GM19239 (cell line): ENCODE results near the gene ROBO2.

Source experiments
- DNase-seq: peaks from one replicate; pipeline ENCODE4 v3.0.0; 2011; ENCODE audit warnings: low spot score; ENCODE audit not compliant: insufficient read length
- FAIRE-seq: peaks from 2 replicates; lab custom pipeline; 2011; peaks lifted over from hg19 to GRCh38; lab: Jason Lieb, UNC

ROBO2 gene, protein sequence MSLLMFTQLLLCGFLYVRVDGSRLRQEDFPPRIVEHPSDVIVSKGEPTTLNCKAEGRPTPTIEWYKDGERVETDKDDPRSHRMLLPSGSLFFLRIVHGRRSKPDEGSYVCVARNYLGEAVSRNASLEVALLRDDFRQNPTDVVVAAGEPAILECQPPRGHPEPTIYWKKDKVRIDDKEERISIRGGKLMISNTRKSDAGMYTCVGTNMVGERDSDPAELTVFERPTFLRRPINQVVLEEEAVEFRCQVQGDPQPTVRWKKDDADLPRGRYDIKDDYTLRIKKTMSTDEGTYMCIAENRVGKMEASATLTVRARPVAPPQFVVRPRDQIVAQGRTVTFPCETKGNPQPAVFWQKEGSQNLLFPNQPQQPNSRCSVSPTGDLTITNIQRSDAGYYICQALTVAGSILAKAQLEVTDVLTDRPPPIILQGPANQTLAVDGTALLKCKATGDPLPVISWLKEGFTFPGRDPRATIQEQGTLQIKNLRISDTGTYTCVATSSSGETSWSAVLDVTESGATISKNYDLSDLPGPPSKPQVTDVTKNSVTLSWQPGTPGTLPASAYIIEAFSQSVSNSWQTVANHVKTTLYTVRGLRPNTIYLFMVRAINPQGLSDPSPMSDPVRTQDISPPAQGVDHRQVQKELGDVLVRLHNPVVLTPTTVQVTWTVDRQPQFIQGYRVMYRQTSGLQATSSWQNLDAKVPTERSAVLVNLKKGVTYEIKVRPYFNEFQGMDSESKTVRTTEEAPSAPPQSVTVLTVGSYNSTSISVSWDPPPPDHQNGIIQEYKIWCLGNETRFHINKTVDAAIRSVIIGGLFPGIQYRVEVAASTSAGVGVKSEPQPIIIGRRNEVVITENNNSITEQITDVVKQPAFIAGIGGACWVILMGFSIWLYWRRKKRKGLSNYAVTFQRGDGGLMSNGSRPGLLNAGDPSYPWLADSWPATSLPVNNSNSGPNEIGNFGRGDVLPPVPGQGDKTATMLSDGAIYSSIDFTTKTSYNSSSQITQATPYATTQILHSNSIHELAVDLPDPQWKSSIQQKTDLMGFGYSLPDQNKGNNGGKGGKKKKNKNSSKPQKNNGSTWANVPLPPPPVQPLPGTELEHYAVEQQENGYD (N-terminal part only)

GRCh38 chr3:77039606-77040171, at the start of gene ROBO2:
Gene ROBO2, plus strand, starts transcription at chr3:77040099. Its CDS starts 687 bp downstream, at chr3:77040786.
- DNase-seq (no peak), FAIRE-seq (no peak)

DNA sequence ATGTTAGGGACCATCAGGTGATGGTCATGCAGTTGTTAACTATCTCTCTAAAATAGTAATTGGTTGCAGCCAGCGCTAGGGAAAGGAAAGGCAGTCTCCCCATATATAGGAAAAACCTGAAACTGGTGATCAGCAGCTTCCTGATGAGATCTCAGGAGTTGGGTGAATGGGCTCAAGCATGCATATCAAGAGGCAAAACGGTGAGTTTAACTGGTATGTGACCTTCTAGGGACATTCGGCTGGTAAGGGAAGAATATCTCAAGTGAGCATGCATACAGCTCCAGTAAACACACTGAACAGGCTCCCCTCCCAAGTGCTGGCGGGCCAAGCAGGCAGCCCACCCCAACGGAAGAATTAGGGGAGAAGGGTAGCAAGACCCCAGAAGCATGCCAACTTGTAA, 49.3 kb upstream of the ROBO2 start:
- FAIRE-seq = no peak
- no peak for DNase-seq

DNA sequence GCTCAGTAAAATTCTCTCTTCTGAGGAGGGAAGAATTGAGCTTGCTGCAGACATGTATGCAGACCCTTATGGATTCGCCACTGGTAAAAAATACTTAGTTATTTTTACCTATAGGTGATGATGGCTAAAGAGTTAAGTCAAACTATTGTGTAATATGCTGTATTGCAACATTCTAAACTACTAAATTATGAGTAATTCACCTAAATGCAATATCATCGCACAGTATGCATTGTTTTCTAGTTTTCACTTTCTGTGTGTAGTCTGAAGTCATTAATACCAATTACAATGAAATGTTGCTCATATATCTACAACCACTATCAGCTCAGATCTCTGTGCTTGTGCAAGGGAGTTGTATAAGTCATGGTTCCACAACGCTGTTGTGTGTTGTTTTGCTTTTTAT, 48.7 kb upstream of the ROBO2 start:
- no peak for FAIRE-seq
- no peak for DNase-seq

DNA sequence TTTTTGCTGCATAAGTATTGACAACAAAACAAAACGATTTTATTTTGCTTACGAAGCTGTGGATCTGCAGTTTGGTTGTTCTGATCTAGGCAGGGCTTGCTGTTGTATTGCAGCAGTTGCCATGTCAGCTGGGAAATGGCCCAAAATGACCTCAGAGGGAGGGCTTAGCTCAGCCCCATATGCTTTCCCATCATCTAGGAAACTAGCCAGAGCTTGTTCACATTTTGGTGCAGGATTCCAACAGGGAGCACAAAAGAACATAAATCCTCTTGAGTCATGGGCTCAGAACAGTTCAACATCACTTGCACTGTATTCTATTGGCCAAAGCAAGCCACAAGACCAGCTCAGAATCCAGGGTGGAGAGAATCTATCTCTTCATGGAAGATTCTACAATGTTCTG, 42.2 kb upstream of the ROBO2 start:
- FAIRE-seq (no peak), DNase-seq (no peak)

DNA sequence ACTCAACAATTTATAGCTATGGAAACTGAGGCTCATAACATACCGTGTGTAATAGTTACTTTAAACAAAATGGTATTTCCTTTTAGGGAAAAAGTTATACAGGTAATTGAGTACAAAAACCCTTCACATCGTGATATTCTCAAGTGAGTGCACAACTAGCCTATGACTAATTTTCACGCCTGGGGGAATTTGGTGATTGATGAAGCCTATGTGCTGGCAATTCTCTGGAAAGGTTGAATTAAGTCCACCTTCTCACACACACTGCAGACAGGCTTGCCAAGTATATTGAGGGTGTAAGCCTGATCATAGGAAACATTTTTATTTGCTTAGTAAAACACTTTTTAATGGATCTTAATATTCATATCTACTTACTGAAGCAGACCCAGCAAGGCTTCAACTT, 41.3 kb upstream of the ROBO2 start:
- DNase-seq (no peak), FAIRE-seq (no peak)

- DNase-seq (no peak), FAIRE-seq (no peak)
Observed at GRCh38 chr3:77001062-77001701, 38.7 kb upstream of the ROBO2 start.

- DNase-seq (no peak), FAIRE-seq (no peak)
Observed at GRCh38 chr3:77014226-77014625, 25.7 kb upstream of the ROBO2 start.

DNA sequence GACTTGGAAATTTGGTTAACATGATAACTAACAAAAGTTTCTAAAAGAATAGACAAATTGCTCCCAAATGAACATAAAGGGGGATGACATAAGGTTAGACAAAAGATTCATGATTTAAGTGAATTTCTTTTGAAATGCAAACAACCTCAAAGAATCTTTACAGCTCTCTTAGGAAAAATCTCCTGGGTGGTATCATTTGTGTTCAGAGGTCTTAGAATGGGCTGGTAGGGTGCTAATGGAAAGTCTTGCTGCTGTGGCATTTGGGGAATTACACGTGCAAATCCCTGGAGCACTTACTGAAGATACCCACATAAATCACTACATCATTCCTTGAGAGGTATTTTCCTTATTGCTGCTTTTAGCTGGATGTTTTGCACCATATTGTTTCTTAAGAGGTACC, 14.4 kb upstream of the ROBO2 start:
- no peak for DNase-seq
- FAIRE-seq = no peak

DNA sequence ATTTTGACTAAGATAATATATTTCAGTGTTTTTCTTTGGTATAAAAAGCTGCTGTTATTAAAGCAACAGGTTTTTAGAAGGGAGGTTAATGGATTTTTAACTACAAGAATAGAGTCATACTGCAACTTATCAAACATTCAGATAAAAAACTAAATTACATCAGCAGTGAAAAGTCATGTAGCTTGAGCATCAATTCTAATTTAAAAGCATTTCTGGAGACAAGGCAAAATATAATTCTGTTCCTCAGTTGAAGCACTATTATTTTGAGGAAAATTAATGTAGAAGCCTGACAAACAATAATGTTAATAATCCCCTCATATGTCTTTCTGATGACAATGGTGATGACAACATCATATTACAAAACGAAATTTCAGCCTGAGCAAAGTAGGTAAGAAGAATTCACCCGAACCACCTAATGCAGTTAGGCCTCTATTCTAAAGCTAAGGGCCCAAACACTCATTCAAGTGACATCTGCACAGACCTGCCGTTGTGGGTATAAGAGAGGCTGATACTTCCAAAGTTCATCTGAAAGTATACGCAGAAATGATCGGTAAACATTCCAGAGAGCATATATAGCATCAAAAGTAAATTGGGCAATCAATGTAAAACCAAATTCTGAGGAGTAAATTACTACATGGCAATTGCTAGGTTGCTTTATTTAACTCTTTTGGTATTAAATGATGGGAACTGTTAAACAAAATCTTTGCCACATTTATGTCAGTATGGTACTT, 12.8 kb upstream of the ROBO2 start:
- FAIRE-seq (no peak), DNase-seq (no peak)

DNA sequence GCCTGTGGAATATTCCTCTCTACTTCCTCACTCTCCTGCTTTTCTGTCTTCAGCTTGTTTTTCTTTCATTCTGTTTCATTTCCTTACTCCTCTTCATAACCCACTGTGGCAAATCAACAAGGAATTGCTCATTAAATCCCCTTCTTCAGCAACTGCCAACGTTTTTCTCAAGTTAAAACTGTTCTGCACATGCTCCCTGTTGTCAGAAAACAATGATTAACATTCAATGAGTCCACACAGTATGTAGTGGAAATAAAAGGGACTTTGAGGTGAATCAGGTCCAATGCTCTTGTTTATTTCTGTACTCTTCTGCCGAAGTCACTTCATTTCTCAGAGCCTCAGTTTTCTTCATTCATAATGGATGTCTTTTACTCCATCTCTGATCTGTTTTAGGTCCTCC, 11.9 kb upstream of the ROBO2 start:
- DNase-seq (no peak), FAIRE-seq (no peak)

DNA sequence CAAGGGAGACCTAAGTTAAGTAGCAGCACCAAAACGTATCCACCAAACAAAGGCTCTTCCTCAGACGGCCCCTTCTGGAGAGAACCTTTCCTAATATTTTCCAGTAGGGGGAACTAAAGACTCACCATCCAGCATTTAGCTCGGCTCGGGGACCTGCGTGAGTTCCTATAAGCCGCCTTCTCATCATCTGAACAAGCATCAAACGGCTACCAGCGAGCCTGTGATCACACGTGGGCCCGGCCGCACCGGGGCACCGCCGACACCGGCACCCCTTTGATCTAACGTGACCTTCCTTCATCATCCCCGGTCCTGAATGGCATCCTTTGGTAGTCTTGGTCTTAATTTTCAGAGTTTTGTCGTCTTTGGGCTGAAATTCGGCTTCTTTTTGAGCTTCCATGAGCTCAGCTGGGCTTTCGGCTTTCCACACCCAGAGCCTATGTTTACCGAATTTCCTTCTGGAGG, 1.4 kb upstream of the ROBO2 start:
- FAIRE-seq (no peak), DNase-seq (peak; percentile 2)

DNA sequence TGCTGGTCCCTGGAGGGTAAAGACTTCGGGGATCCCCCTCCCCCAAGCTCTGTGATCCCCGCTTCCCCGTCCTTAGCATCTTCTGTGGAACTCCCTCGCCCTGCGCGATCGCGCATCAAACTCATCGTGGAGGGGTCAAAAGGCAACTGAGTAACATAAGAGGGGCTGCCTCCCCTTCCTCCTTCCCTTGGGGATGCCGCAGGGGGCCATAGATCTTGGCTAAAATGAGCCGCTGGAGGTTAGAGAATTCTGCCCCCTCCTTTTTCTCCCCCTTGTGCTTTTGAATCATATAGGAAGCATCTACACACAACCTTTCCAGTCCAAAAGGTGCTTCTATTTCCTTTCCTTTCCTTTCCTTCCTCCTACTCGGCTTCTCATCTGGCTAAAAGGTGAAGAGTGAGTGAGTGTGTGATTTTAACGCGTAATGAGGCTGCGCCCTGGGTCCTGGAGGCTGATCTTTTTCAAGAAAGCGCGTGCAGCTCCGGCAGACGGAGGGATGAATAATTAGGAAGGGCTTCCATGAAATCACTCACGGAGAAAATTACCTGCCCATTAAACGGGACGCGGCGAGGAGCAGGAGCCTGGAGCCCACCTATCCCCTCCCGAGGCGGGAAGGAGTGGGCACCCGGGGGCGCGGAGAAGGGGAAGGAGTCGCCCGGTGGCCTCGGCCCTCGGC, 831 bp upstream of the ROBO2 start:
- no peak for FAIRE-seq
- DNase-seq = no peak

- DNase-seq = no peak
- no peak for FAIRE-seq
Observed at GRCh38 chr3:77040216-77040615, 317 bp downstream of the ROBO2 start.

DNA sequence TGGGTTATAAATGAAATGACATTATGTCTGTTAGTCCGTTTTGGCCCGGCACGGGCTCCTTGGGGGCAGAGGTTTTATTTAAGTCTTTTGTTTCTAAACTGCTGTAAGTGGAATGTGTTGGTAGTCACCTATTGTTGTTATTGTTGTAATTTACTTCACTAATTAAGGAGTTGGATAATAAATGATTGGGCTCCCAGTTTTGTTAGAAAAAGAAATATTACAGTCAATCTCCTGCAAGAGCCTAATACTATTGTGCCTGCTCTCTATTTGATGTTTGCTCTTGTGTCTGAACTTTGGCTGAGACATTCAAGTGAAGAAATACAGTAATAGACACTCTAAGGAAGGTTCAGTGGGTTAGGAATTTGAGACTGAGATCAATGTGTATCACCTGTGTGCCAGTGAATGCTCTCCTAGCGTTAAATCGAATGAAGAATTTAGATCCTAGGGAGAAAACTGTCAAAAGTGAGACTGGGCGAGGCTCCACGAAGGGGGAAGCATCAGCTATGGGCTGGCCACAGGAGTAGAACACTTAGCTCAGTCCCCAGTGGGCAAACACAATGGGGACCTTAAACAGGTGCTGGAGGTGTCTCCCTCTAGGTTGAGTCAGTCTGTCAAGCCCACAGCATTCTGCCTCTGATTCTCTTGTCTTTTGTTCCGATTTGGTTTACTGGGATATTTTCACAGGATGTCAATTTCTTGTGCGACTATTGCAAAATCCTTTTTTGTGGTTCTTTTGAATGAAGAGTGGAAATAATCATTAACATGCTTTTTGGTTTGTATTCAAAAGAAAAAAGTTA, 1.2 kb downstream of the ROBO2 start:
- FAIRE-seq = no peak
- DNase-seq = no peak

DNA sequence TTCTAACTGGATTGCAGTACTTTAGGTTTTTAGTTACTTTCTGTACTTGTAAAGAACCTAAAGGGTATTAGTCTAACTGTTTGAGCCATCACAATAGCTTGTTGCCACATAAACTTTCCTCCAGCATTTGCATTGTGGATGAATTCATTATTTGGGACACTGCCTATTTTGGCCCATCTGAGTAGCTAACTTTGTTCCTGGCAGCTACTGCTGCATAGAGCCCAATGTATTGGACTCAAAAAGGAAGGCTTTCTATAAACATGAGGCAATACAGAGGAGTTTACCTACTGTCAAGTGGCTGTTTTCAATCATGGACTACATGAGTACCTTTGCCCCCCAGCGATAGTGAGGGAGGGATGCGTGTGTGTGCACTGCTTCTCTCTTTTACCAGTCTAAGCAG, 1.9 kb downstream of the ROBO2 start:
- DNase-seq = no peak
- no peak for FAIRE-seq

GRCh38 chr3:77042343-77042742, 2.4 kb downstream of the ROBO2 start:
- FAIRE-seq = no peak

GRCh38 chr3:77042882-77043281, 3.0 kb downstream of the ROBO2 start:
- DNase-seq = no peak

More at GRCh38 chr3:77042343-77042742, 2.4 kb downstream of the ROBO2 start:
- DNase-seq = no peak

GRCh38 chr3:77045686-77046085, 5.8 kb downstream of the ROBO2 start:
- FAIRE-seq (no peak), DNase-seq (no peak)

More at GRCh38 chr3:77042882-77043281, 3.0 kb downstream of the ROBO2 start:
- FAIRE-seq = no peak
